Muscle of arm (tissue), 14 donors: ENCODE data around the gene PALM. TPM values are rescaled to one million over a fixed set of nuclear protein-coding genes. Genes with fewer than 3 reads are reported as not detected.
"Not testable (repeated sequence)": the region's sequence is repeated elsewhere in the genome, so short reads cannot be mapped to it uniquely, and the experiment has no call there.

ENCODE experiments used
- DNase-seq: peaks from one replicate; pipeline ENCODE4 v3.0.0-alpha.2; 2013
- long read RNA-seq, 11 donors: transcript quantifications; one replicate each; lab custom pipeline, GENCODE V29; 2026
- polyA plus RNA-seq, 12 donors: library from polyadenylated mRNA; unstranded; fragments of 120-200 nt; gene quantifications; one replicate each; pipeline ENCODE4 v1.2.1, GENCODE V29; 2013; ENCODE audit not compliant: insufficient read length in 12 of 12

PALM gene, protein sequence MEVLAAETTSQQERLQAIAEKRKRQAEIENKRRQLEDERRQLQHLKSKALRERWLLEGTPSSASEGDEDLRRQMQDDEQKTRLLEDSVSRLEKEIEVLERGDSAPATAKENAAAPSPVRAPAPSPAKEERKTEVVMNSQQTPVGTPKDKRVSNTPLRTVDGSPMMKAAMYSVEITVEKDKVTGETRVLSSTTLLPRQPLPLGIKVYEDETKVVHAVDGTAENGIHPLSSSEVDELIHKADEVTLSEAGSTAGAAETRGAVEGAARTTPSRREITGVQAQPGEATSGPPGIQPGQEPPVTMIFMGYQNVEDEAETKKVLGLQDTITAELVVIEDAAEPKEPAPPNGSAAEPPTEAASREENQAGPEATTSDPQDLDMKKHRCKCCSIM
- 10 to 100 TPM in 11 of 12 donors, not detected in 1; 17.2 to 80.5 (median 33.1) TPM for polyA plus RNA-seq
- long read RNA-seq, donor 1, partial matches to known transcripts = 32 of 36 reads
- long read RNA-seq, donor 1, other reads (novel, unspliced or antisense) = 0 of 36 reads
- long read RNA-seq, donor 2, partial matches to known transcripts = 0 of 4 reads
- long read RNA-seq, donor 2, other reads (novel, unspliced or antisense) = 0 of 4 reads
- long read RNA-seq, donor 3, partial matches to known transcripts = 0 of 4 reads
- long read RNA-seq, donor 3, other reads (novel, unspliced or antisense) = 0 of 4 reads
- long read RNA-seq, donor 4, partial matches to known transcripts = 0 of 5 reads
- long read RNA-seq, donor 4, other reads (novel, unspliced or antisense) = 0 of 5 reads
- long read RNA-seq, donor 5, partial matches to known transcripts = 0 of 7 reads
- long read RNA-seq, donor 5, other reads (novel, unspliced or antisense) = 0 of 7 reads
- long read RNA-seq, donor 6, partial matches to known transcripts = 0 of 3 reads
- long read RNA-seq, donor 6, other reads (novel, unspliced or antisense) = 0 of 3 reads
- long read RNA-seq, donor 7, partial matches to known transcripts = 0 of 5 reads
- long read RNA-seq, donor 7, other reads (novel, unspliced or antisense) = 0 of 5 reads
- long read RNA-seq, donor 8, partial matches to known transcripts = 0 of 5 reads
- long read RNA-seq, donor 8, other reads (novel, unspliced or antisense) = 0 of 5 reads
- long read RNA-seq, donor 9, partial matches to known transcripts = 0 of 2 reads
- long read RNA-seq, donor 9, other reads (novel, unspliced or antisense) = 0 of 2 reads
- long read RNA-seq, donor 10, partial matches to known transcripts = 0 of 2 reads
- long read RNA-seq, donor 10, other reads (novel, unspliced or antisense) = 0 of 2 reads
- long read RNA-seq, donor 11, transcript PALM-201 (8 exons, 2,755 nt) = major isoform, 5 of 9 reads
- long read RNA-seq, donor 11, partial matches to known transcripts = 0 of 9 reads
- long read RNA-seq, donor 11, other reads (novel, unspliced or antisense) = 0 of 9 reads

DNA sequence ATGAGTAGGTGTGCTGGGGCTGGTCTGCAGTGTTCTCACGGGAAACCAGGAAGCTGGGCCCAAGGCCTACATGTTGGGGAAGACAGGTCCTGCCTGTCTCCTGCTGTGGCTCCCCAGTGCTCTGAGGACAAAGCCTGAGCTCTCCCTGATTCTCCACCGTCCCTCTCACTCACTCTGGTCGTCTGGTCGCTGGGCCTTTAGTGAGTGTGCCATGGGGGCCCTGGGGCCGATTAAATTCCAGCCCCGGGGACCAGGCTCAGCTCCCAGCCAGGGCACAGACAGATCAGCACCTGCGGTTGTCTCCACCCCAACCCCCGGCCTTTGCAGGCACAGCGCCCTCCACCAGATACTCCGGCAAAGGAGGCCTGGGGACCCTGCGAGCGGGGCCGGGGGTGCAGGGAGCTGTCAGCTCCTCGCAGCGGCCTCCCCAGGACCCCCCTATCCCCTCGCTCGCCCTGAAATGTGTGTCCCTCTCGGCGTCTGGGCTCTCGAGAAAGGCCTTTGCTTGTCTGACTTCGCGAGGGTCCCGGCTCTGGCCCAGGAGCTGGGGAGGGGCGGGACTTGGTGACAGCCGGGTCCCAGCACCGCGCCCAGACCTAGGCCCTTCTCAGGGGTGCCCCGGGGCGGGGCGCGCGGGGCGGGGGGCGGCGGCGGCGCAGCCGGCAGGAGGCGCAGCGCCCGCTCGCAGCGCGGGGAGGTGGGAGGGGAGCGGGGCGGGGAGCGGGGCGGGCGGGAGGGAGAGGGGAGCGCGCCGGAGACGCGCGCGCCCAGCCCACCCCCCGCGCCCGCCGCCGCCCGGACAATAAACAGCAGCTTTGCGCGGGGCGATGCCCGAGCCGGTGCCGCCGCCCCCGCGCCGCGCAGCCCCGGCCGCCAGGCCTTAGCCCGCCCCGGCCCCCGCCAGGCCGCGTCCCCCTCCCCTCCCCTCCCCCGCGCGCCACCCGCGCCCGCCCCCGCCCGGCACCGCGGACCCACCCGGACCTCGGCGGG lies at the start of gene PALM:
TSS of gene PALM (plus strand) at position 782 of the 990 bp plus-strand sequence. CDS start 212 bp downstream, outside the sequence.
- no peak for DNase-seq

GRCh38 chr19:660793-661426 lies 47.8 kb upstream of the PALM start:
- no peak for DNase-seq

- no peak for DNase-seq
Measured at GRCh38 chr19:661427-662196, 47.1 kb upstream of the PALM start.

DNA sequence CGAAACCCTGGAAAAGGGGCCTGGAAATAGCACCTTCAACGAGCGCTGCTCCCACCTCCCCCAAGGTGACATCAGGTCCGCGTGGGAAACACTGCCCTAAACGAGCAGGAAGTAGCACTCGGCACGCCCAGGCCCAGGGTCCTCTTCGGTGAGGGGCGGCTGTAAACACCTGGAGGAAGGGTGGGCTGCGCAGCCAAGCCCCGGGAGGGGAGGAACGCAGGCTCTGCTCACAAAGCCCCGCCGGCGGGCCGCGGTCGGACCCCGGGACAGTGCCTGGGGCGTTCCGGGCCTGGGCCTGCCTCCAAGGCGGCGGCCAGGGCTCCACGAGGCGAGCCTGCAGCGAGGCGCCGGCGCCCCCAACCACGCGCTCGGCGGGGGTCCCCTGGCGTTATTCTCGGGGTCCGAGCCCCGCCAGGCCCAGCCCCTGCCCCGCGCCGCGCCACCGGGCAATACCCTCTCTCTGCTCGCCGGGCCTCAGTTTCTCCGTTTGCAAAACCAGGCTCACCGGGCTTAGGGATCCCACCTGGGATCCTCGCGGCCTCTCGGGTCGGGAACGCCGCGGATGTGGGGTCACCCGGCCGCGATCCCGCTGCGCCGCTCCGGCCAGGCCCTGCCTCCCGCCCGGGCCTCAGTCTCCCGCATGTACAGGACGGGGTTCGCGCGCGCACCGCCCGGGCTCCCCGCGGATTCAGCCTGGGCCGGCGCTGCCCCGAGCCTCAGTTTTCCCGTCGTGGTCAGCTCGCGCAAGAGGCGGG lies 46.4 kb upstream of the PALM start:
- DNase-seq = no peak

GRCh38 chr19:662962-663681 lies 45.6 kb upstream of the PALM start, which contains the start of gene RNF126:
Gene RNF126, minus strand, starts transcription at chr19:663214. Its CDS starts 93 bp downstream, at chr19:663121.
- DNase-seq = peak; percentile 92

DNA sequence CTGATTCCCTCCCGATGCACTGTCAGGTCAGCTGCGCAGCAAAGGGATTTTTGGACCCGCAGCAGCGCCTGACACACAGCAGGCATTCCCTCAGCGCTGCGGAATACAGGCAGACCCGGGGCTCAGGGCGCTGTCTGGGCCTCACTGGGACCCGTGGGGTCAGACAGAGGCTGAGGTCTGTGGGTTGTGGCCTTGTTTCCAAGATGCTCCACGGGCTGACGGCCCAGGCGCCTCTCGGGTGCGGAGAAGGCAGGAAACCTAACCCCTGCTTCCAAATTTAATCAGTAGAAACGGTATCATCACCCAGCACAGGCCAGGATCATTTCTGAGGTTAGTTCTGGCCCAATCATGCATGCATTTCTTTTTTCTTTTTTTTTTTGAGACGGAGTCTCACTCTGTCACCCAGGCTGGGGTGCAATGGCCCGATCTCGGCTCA lies 45.0 kb upstream of the PALM start:
- DNase-seq = no peak

- DNase-seq = peak; percentile 87
Measured at GRCh38 chr19:664913-665443, 43.8 kb upstream of the PALM start.

- DNase-seq = not testable (repeated sequence)
Measured at GRCh38 chr19:666985-667573, 41.7 kb upstream of the PALM start.

GRCh38 chr19:668675-669434 lies 39.9 kb upstream of the PALM start:
- DNase-seq = not testable (repeated sequence)

DNA sequence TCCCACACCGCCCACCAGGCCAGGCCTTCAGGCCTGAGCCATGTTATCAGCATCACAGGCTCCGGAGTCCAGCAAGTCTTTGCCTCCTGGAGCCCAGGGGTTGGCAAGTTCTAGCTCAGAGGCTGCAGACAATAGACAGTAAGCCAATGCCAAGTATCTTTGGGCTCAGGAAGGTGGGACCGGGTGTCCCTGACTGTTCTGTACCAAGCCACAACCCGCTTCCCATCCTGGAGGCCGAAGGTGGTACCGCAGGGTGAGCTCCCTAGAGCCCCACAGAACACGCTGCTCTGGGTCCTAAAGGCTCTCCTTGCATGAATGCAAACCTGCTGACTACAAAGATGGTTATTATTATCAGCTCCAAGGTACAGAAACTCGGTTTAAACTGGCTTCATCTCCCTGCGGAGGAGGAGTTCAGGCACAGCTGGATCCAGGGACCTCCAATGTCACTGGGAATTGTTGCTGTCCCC lies 38.1 kb upstream of the PALM start:
- DNase-seq = no peak

GRCh38 chr19:674282-675151 lies 34.2 kb upstream of the PALM start:
- no peak for DNase-seq

- DNase-seq = no peak
Measured at GRCh38 chr19:676007-676338, 32.8 kb upstream of the PALM start.

GRCh38 chr19:676339-677105 lies 32.2 kb upstream of the PALM start, which contains the start of gene FSTL3:
Gene FSTL3, plus strand, starts transcription at chr19:676392. Its CDS starts 32 bp downstream, at chr19:676424.
- no peak for DNase-seq

GRCh38 chr19:677201-677600 lies 31.5 kb upstream of the PALM start:
- no peak for DNase-seq
